HUES48 (cell line): ENCODE measurements around the gene SRPX2.

Source experiments
- H3K27ac ChIP-seq: one replicate; pipeline ENCODE4 v1.7.0; 2013; ENCODE audit warnings: low read depth, low read length, inconsistent platforms
- H3K27me3 ChIP-seq: 2 replicates; pipeline ENCODE4 v1.6.1; 2013; ENCODE audit warnings: mild to moderate bottlenecking, low read length; ENCODE audit not compliant: control insufficient read depth, insufficient read depth
- H3K36me3 ChIP-seq: 2 replicates; pipeline ENCODE4 v1.6.1; 2013; ENCODE audit warnings: low read length; ENCODE audit not compliant: control insufficient read depth, insufficient read depth
- H3K4me1 ChIP-seq: 2 replicates; pipeline ENCODE4 v1.6.1; 2013; ENCODE audit warnings: mild to moderate bottlenecking, low read length; ENCODE audit not compliant: control insufficient read depth, insufficient read depth
- H3K4me3 ChIP-seq: 2 replicates; pipeline ENCODE4 v1.5.1; 2013; ENCODE audit warnings: mild to moderate bottlenecking, low read depth, low read length
- H3K9ac ChIP-seq: 2 replicates; pipeline ENCODE4 v1.6.1; 2013; ENCODE audit warnings: mild to moderate bottlenecking, low read depth, low read length, moderate library complexity
- H3K9me3 ChIP-seq: 2 replicates; pipeline ENCODE4 v1.6.1; 2013; ENCODE audit warnings: low read length; ENCODE audit not compliant: control insufficient read depth, insufficient read depth

Gene SRPX2

DNA sequence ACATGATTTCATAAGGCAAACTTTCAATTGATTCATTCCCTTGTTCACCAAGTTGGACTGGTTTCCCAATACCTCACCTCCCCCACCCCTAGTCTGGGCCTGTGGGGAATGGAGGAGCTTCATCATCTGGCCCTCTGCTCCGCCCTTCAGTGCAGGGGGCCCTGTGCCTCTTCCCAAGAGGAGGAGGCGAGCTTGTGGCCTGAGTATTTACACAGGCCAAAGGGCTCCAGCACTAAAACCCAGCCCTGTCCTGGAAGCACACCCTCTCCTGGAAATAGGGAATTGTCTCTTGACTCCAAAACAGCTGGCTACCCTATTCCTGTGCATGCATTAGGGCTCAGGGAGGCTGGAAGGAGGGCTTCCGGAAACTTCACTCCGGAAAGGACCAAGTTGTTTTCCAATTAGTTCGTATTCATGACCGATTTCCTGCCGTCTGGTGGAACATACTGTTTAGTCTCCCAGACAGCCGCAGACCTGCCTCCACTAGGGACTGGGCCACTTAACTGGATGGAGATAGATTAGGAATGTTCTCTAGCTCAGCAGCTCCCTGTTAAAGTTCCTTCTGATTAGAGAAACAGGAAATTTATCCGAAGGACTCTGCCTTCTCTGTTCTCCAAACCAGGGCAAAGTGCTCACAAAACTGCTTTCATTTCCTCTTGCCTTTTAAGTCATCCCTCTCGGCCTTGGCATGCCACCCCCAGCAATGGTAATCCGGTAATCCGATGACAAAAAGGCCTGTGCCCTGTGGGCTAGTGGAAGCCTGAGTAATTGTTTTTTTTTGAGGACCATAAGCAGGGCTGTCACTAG lies 5.8 kb downstream of the SRPX2 start:
- Histone ChIP-seq H3K27me3 (peaks cover 8% of the 10 kb centered on the region; the same call in 1 of the 2 replicates), H3K36me3 (no peaks in the 10 kb centered on the region), H3K27ac (peak overlapping the region; percentile 65), H3K9ac (no peak overlapping the region), H3K9me3 (no peaks in the 10 kb centered on the region), H3K4me1 (peaks cover 20% of the 10 kb centered on the region), H3K4me3 (no peak overlapping the region)

DNA sequence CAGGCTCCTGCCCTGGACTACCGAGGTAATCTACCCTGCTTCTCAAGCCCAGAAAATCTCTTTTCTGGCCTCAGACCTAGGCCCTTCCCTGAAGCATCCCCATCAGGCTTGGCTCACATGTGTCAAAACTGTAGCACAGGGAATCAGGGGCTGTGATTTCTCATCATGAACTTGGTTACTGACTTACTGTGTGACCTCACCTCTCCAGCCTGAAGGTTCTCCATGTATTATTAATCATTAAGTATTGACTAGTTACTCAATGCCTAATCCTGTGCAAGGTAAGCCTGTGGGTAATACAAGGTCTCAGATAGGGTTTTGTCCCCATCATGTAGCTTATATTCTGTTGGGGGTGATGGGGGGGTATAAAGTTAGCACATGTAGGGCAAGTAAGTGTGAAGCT lies 6.8 kb downstream of the SRPX2 start:
- Histone ChIP-seq H3K4me3 (no peak overlapping the region), H3K27me3 (0 out of 2 replicates have a peak, but pooled peaks cover 6% of the 10 kb centered on the region), H3K27ac (no peak overlapping the region), H3K36me3 (no peaks in the 10 kb centered on the region), H3K9ac (no peak overlapping the region), H3K4me1 (peaks cover 20% of the 10 kb centered on the region), H3K9me3 (no peaks in the 10 kb centered on the region)

DNA sequence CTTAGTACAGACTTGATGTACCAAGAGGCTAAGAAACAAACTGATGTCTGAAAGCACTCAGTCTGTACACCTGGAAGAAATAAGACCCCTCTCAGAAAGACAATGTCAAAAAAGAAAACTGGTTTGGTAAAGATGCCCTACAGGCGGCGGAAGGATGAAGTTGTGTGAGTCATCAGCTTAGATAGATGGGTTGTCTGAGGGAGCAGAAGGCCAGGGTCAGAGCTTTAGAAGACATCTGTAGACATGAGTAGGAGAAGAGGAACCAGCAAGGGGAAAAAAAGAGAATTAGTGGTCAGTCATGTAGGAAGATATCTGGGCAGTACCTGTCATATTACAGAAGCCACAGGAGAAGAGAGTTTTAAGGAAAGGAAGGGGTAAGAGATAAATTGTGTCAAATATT lies 8.3 kb downstream of the SRPX2 start:
- Histone ChIP-seq H3K9me3 (no peaks in the 10 kb centered on the region), H3K36me3 (no peaks in the 10 kb centered on the region), H3K4me1 (peaks cover 16% of the 10 kb centered on the region), H3K4me3 (no peak overlapping the region), H3K27me3 (0 out of 2 replicates have a peak, but pooled peaks cover 6% of the 10 kb centered on the region), H3K27ac (no peak overlapping the region), H3K9ac (no peak overlapping the region)

DNA sequence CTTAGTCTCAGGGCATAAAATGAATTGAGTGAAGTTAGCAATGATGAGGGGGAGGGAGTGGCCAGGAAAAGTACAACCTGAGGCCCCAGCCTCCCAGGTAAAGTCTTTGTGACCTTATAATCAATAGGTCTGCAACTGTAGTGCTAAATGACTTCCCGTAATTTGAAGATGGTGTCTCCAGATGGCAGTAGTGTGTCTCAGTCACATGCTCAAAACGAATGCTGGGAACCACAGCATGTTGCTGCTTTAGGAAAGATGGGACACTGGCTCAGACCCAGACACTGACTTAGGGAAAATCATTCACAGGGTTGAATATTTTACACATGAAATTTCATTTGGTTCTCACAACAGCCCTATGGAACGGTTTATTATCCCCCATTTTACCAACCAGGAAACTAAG lies 10.3 kb downstream of the SRPX2 start:
- peaks cover 8% of the 10 kb centered on the region for H3K4me1 ChIP-seq
- H3K36me3 ChIP-seq, result no peaks in the 10 kb centered on the region
- no peak overlapping the region for H3K9ac ChIP-seq
- no peak overlapping the region for H3K27ac ChIP-seq
- 0 out of 2 replicates have a peak, but pooled peaks cover 6% of the 10 kb centered on the region for H3K27me3 ChIP-seq
- H3K4me3 ChIP-seq, result no peak overlapping the region
- H3K9me3 ChIP-seq, result no peaks in the 10 kb centered on the region

DNA sequence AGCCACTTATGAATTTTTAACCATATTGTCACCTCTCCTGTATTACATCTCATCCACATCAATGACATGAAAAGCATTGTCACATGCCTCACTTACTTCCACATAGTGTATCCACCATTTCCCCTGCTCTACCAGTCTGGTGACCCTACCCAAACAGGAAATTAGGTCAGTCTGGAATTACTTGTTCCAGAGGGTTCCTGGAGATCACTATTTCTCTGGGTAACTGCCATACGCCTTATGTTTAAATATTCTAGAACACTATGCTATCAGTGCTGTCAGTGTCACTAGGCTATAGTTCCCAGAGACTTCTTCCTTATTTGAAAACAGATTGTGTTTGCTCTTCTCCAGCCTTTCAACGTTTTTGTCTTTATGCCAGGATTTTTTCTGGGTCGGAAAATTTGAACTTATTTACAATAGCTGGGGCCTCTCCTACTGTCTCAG lies 15.0 kb downstream of the SRPX2 start:
- Histone ChIP-seq H3K9me3 (no peaks in the 10 kb centered on the region), H3K27ac (no peak overlapping the region), H3K27me3 (0 out of 2 replicates have a peak, but pooled peaks cover 3% of the 10 kb centered on the region), H3K9ac (no peak overlapping the region), H3K4me3 (no peak overlapping the region), H3K36me3 (no peaks in the 10 kb centered on the region), H3K4me1 (no peaks in the 10 kb centered on the region)

DNA sequence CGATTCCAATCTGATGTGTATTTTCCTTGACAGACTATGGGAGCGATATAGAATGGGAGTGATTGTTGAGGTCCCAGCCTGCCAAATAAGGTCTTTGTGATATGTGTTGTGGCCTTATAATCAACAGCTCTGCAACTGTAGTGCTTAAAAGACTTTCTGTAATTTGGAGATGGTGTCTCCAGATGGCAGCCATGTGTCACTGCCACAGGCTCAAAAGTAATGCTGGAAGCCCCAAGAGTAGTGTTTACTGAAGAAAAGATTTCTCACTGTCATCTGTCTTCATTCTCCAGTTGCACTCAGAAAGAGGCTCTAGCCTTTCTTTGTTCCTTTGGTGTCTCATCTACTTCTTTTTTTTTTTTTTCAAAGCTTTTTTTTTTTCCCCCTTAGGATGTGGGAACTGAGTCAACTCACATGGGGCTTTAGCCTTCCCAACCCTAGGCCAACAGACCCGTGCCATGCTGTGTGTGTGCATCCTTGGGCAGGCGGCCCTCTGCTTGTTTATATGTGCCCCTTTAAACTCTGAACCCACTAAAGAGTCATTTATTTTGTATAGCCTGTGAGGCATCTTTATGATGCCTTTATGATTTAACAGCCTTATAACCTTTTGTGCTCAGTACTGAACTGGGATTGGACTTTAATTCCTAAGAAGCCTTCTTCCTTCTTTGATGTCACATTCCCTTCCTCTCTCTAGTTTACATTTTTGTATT lies 15.6 kb downstream of the SRPX2 start:
- Histone ChIP-seq H3K9me3 (no peaks in the 10 kb centered on the region), H3K27me3 (0 out of 2 replicates have a peak, but pooled peaks cover 1% of the 10 kb centered on the region), H3K4me3 (no peak overlapping the region), H3K4me1 (no peaks in the 10 kb centered on the region), H3K9ac (no peak overlapping the region), H3K27ac (no peak overlapping the region), H3K36me3 (no peaks in the 10 kb centered on the region)

DNA sequence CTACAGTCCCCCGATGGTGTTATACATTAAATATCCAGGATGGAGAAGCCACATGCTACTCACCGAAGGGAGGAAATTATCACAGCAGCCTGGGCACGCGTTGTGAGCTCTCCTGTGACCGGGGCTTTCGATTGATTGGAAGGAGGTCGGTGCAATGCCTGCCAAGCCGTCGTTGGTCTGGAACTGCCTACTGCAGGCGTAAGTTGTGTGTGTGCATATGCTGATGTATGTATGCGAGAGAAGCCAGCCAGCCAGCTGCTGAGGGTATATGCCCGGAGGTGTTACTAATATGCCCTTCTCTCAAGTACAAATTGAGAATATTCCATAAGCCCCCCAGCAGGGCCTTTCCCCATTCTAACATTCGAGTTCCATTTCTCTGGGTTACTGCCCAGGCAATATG lies 18.2 kb downstream of the SRPX2 start:
- no peak overlapping the region for H3K4me3 ChIP-seq
- H3K9me3 ChIP-seq, result no peaks in the 10 kb centered on the region
- no peaks in the 10 kb centered on the region for H3K27me3 ChIP-seq
- no peaks in the 10 kb centered on the region for H3K36me3 ChIP-seq
- no peak overlapping the region for H3K9ac ChIP-seq
- H3K4me1 ChIP-seq, result no peaks in the 10 kb centered on the region
- H3K27ac ChIP-seq, result no peak overlapping the region

DNA sequence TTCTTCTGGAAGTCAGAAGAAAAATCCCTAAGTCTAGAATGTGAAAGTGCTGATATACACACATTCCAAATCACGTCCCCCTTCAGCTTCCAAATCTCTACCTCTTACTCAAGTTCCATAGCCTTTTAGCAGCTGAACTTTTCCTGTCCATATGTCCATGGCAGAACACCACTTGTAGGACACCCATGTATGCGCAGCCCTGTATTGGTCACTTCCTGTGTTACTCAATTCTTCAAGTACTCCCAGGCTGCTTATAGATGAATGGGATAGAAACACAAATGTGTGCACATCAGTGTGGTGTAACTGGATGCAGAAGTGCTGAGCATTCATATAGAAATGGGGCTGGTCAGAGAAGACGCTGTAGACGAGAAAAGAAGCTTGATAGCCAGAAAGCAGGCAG lies 18.8 kb downstream of the SRPX2 start:
- Histone ChIP-seq H3K4me1 (no peaks in the 10 kb centered on the region), H3K9me3 (no peaks in the 10 kb centered on the region), H3K36me3 (no peaks in the 10 kb centered on the region), H3K27me3 (no peaks in the 10 kb centered on the region), H3K9ac (no peak overlapping the region), H3K27ac (no peak overlapping the region), H3K4me3 (no peak overlapping the region)

DNA sequence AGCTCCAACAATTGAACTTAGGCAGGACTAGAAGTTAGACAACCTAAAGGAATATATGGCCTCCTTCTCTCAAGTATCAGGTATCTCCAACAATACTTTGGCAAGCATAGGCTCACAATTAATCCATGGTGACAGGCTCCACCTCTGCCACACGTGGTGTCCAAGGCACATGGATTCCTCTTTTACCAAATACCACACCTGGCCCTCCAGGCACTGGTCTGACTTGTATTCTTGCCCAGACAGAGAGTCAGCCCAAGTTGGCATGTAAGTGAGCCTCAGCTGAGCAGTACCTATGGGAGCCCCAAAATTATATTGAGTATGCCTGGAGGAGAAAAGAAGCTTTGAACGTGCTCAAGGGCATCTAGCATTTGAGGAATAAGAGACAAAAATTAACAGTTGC lies 19.6 kb downstream of the SRPX2 start:
- H3K4me1 ChIP-seq, result no peaks in the 10 kb centered on the region
- H3K9ac ChIP-seq, result no peak overlapping the region
- H3K27ac ChIP-seq, result no peak overlapping the region
- H3K36me3 ChIP-seq, result no peaks in the 10 kb centered on the region
- H3K27me3 ChIP-seq, result no peaks in the 10 kb centered on the region
- H3K4me3 ChIP-seq, result no peak overlapping the region
- no peaks in the 10 kb centered on the region for H3K9me3 ChIP-seq

DNA sequence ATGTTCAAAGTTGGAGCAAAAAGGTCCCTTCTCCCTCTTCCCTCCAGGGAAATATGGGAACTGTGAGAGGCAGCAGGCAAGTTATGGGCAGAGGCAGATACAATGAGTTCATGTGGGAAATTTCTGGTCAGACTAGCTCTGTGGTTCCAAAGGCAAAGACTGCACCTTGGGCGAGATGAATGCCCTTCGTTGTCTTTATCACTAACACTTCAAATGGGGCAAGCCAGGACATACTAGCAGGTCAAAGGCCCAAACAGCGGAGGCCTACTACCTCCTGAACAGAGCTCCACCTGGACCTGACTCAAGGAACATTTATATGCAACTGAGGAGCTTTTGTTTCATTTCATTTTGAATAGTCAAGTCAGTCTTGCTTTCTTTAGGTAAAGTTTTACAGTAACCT lies 29.0 kb downstream of the SRPX2 start:
- 0 out of 2 replicates have a peak, but pooled peaks cover 3% of the 10 kb centered on the region for H3K4me1 ChIP-seq
- no peaks in the 10 kb centered on the region for H3K9me3 ChIP-seq
- no peak overlapping the region for H3K27ac ChIP-seq
- no peaks in the 10 kb centered on the region for H3K36me3 ChIP-seq
- no peak overlapping the region for H3K9ac ChIP-seq
- no peaks in the 10 kb centered on the region; the same call in 1 of the 2 replicates for H3K27me3 ChIP-seq
- no peak overlapping the region for H3K4me3 ChIP-seq

DNA sequence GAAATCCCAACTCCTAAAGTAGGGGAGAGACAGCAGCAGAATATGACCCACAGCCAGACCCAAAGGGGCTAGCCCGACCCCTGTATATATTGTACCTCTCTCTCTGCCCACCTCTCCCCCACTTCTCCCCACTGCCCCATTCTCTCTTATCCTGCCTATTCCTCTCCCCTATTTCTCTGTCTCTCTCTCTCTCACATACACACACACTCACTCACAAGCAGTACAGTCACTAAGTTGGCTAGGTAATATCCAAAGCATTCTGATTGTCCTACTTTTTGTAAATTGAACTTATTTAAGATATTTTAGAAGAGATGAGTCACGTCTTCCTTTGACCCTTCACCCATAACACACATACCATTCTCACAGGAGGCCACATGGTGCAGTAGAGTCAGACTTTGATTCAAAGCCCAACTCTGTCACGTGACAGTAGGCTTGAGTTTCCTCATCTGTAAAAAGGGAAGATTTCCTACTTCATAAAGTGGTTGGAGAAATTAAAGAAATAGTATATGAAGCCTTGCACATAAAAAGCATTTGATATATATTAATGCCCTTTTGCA lies 29.5 kb downstream of the SRPX2 start:
- H3K4me1 ChIP-seq, result 0 out of 2 replicates have a peak, but pooled peaks cover 3% of the 10 kb centered on the region
- no peak overlapping the region for H3K4me3 ChIP-seq
- no peak overlapping the region for H3K9ac ChIP-seq
- no peak overlapping the region for H3K27ac ChIP-seq
- no peaks in the 10 kb centered on the region; the same call in 1 of the 2 replicates for H3K27me3 ChIP-seq
- no peaks in the 10 kb centered on the region for H3K9me3 ChIP-seq
- no peaks in the 10 kb centered on the region for H3K36me3 ChIP-seq
